HG02973 (cell line): ENCODE measurements around the gene TMEM88.

Experiments
- ATAC-seq: cut with Tn5 transposase; IDR thresholded peaks from one replicate; pipeline ENCODE4 v1.9.1; 2021; ENCODE audit warnings: moderate library complexity; ENCODE audit not compliant: unreplicated experiment

Gene TMEM88

GRCh38 chr17:7833011-7833794 is 21.7 kb upstream of the TMEM88 start:
- no peak for ATAC-seq

- ATAC-seq, result peak; percentile 34
Measured at GRCh38 chr17:7833795-7834541, 20.9 kb upstream of the TMEM88 start, which contains the start of gene KDM6B. TSS of gene KDM6B (plus strand) at chr17:7834217. CDS start at chr17:7845555, 11,338 bp downstream.

- no peak for ATAC-seq
Measured at GRCh38 chr17:7834542-7834956, 20.3 kb upstream of the TMEM88 start.

GRCh38 chr17:7834957-7835813 is 19.7 kb upstream of the TMEM88 start:
- ATAC-seq, result peak; percentile 33

GRCh38 chr17:7835814-7836595 is 18.9 kb upstream of the TMEM88 start:
- ATAC-seq, result peak; percentile 30

GRCh38 chr17:7836596-7837407 is 18.1 kb upstream of the TMEM88 start:
- ATAC-seq, result no peak

GRCh38 chr17:7837408-7838088 is 17.3 kb upstream of the TMEM88 start:
- no peak for ATAC-seq

GRCh38 chr17:7838090-7839075 is 16.5 kb upstream of the TMEM88 start:
- ATAC-seq, result no peak

GRCh38 chr17:7839190-7839875 is 15.5 kb upstream of the TMEM88 start:
- no peak for ATAC-seq

GRCh38 chr17:7839876-7840261 is 15.0 kb upstream of the TMEM88 start:
- no peak for ATAC-seq

- no peak for ATAC-seq
Measured at GRCh38 chr17:7840441-7840840, 14.4 kb upstream of the TMEM88 start.

- ATAC-seq, result no peak
Measured at GRCh38 chr17:7840875-7841274, 14.0 kb upstream of the TMEM88 start.

GRCh38 chr17:7841396-7841914 is 13.4 kb upstream of the TMEM88 start:
- peak; percentile 7 for ATAC-seq

GRCh38 chr17:7841915-7842379 is 12.9 kb upstream of the TMEM88 start:
- ATAC-seq, result peak; percentile 13

- ATAC-seq, result peak; percentile 28
Measured at GRCh38 chr17:7842380-7843256, 12.2 kb upstream of the TMEM88 start.

- no peak for ATAC-seq
Measured at GRCh38 chr17:7843257-7843535, 11.7 kb upstream of the TMEM88 start.
